HG03439 (cell line): Measurements from ENCODE around the gene PDGFD.

Experiments used
- ATAC-seq: cut with Tn5 transposase; IDR thresholded peaks from one replicate; pipeline ENCODE4 v1.9.1; 2021; ENCODE audit warnings: mild to moderate bottlenecking, moderate library complexity; ENCODE audit not compliant: unreplicated experiment

PDGFD gene

GRCh38 chr11:103963648-103964047 is 200.3 kb downstream of the PDGFD start:
- ATAC-seq, result no peak

- ATAC-seq, result no peak
Measured at GRCh38 chr11:103961010-103961409, 202.9 kb downstream of the PDGFD start.

- no peak for ATAC-seq
Measured at GRCh38 chr11:103960108-103960507, 203.8 kb downstream of the PDGFD start.

GRCh38 chr11:103959279-103959942 is 204.5 kb downstream of the PDGFD start:
- peak; percentile 99 for ATAC-seq

- peak; percentile 47 for ATAC-seq
Measured at GRCh38 chr11:103958475-103959215, 205.3 kb downstream of the PDGFD start.

GRCh38 chr11:103953797-103954486 is 210.0 kb downstream of the PDGFD start:
- no peak for ATAC-seq

- ATAC-seq, result no peak
Measured at GRCh38 chr11:103949781-103950180, 214.2 kb downstream of the PDGFD start.

GRCh38 chr11:103948187-103948763 is 215.7 kb downstream of the PDGFD start:
- ATAC-seq, result no peak

- ATAC-seq, result no peak
Measured at GRCh38 chr11:103947546-103947919, 216.4 kb downstream of the PDGFD start.

GRCh38 chr11:103946793-103947545 is 217.0 kb downstream of the PDGFD start:
- no peak for ATAC-seq

GRCh38 chr11:103944251-103944940 is 219.6 kb downstream of the PDGFD start:
- ATAC-seq, result no peak

- ATAC-seq, result no peak
Measured at GRCh38 chr11:103942646-103943045, 221.3 kb downstream of the PDGFD start.

GRCh38 chr11:103940551-103940950 is 223.4 kb downstream of the PDGFD start:
- ATAC-seq, result no peak

- no peak for ATAC-seq
Measured at GRCh38 chr11:103939694-103940093, 224.3 kb downstream of the PDGFD start.

GRCh38 chr11:103936059-103936458 is 227.9 kb downstream of the PDGFD start:
- no peak for ATAC-seq

- no peak for ATAC-seq
Measured at GRCh38 chr11:103935219-103935618, 228.7 kb downstream of the PDGFD start.

- ATAC-seq, result peak; percentile 96
Measured at GRCh38 chr11:103929170-103929903, 234.6 kb downstream of the PDGFD start.

- peak; percentile 35 for ATAC-seq
Measured at GRCh38 chr11:103928802-103929161, 235.2 kb downstream of the PDGFD start.

GRCh38 chr11:103928040-103928801 is 235.7 kb downstream of the PDGFD start:
- no peak for ATAC-seq
